WTC11 (cell line): Measurements from ENCODE around the gene HOXA7. TPM values are rescaled to one million over a fixed set of nuclear protein-coding genes. Genes with fewer than 3 reads are reported as not detected.

Experiments
- ATAC-seq: fragments of 200-7000 bp; cut with Tn5 transposase; 2 replicates; pipeline ENCODE4 v1.10.0; 2021; ENCODE audit warnings: mild to moderate bottlenecking, moderate library complexity
- CTCF ChIA-PET: fragments of 300-600 bp; sonication (Branson Sonifier 250); formaldehyde crosslinking; loops from one replicate; lab custom pipeline; 2021; ENCODE audit warnings: antibody characterized with exemption; lab: Charles Lee
- POLR2A ChIA-PET: fragments of 350-600 bp; sonication (Branson Sonifier 250); formaldehyde crosslinking; loops from one replicate; lab custom pipeline; 2021; ENCODE audit warnings: antibody characterized with exemption; lab: Charles Lee
- DNase-seq: peaks from one replicate; pipeline ENCODE4 v3.0.0; 2021; ENCODE audit warnings: low spot score
- H3K27ac Mint-ChIP-seq: 2 replicates; pipeline ENCODE4 v1.8.0; 2021; ENCODE audit warnings: mixed read lengths
- H3K27me3 Mint-ChIP-seq: 2 replicates; pipeline ENCODE4 v1.8.0; 2021; ENCODE audit warnings: low read depth, mild to moderate bottlenecking, moderate library complexity, mixed read lengths
- H3K36me3 Mint-ChIP-seq: 2 replicates; pipeline ENCODE4 v1.8.0; 2021; ENCODE audit warnings: mixed read lengths
- H3K4me1 Mint-ChIP-seq: 2 replicates; pipeline ENCODE4 v1.8.0; 2022; ENCODE audit warnings: mixed read lengths
- H3K4me3 Mint-ChIP-seq: 2 replicates; pipeline ENCODE4 v1.8.0; 2021; ENCODE audit warnings: mild to moderate bottlenecking, moderate library complexity, mixed read lengths
- H3K9me3 Mint-ChIP-seq: 2 replicates; pipeline ENCODE4 v1.8.0; 2021; ENCODE audit warnings: mixed read lengths
- AFF4 ChIP-seq: sonication (generic); formaldehyde crosslinking; IDR thresholded peaks from 2 replicates; pipeline ENCODE4 v1.8.1; 2023; ENCODE audit warnings: mild to moderate bottlenecking, missing genetic modification reagents, borderline replicate concordance
- E2F4 ChIP-seq: sonication (generic); formaldehyde crosslinking; IDR thresholded peaks from 2 replicates; pipeline ENCODE4 v1.8.1; 2022; ENCODE audit warnings: low read depth, mild to moderate bottlenecking, moderate library complexity, missing genetic modification reagents, borderline replicate concordance
- FOXP1 ChIP-seq: sonication (generic); formaldehyde crosslinking; IDR thresholded peaks from 2 replicates; pipeline ENCODE4 v1.8.0; 2022; ENCODE audit warnings: missing genetic modification reagents, mild to moderate bottlenecking, moderate library complexity, borderline replicate concordance
- JAZF1 ChIP-seq: fragments of 250-450 bp; sonication (Bioruptor Pico); IDR thresholded peaks from 2 replicates; pipeline ENCODE4 v1.9.0; 2021; ENCODE audit warnings: moderate library complexity, mild to moderate bottlenecking, inconsistent platforms
- NFATC4 ChIP-seq: fragments of 250-450 bp; sonication (Bioruptor Pico); IDR thresholded peaks from 2 replicates; pipeline ENCODE4 v1.9.0; 2021; ENCODE audit warnings: mild to moderate bottlenecking
- NR1H2 ChIP-seq: sonication (generic); formaldehyde crosslinking; IDR thresholded peaks from 2 replicates; pipeline ENCODE4 v1.9.0; 2021; ENCODE audit warnings: mild to moderate bottlenecking, moderate library complexity, missing genetic modification reagents
- RELA ChIP-seq: sonication (generic); formaldehyde crosslinking; IDR thresholded peaks from 2 replicates; pipeline ENCODE4 v1.8.1; 2022; ENCODE audit warnings: missing genetic modification reagents, mild to moderate bottlenecking, borderline replicate concordance
- SMAD4 ChIP-seq: sonication (generic); formaldehyde crosslinking; IDR thresholded peaks from 2 replicates; pipeline ENCODE4 v1.8.0; 2022; ENCODE audit warnings: mild to moderate bottlenecking, missing genetic modification reagents
- SOX15 ChIP-seq: fragments of 250-450 bp; sonication (Bioruptor Pico); IDR thresholded peaks from 2 replicates; pipeline ENCODE4 v1.9.0; 2021; ENCODE audit warnings: mild to moderate bottlenecking
- SP1 ChIP-seq: sonication (generic); formaldehyde crosslinking; conservative IDR thresholded peaks from 2 replicates; pipeline ENCODE4 v1.8.1; 2022; ENCODE audit warnings: missing genetic modification reagents
- TCF7 ChIP-seq: sonication (generic); formaldehyde crosslinking; IDR thresholded peaks from 2 replicates; pipeline ENCODE4 v1.8.0; 2022; ENCODE audit warnings: mild to moderate bottlenecking, low read depth, missing genetic modification reagents, moderate library complexity
- TEAD1 ChIP-seq: sonication (generic); formaldehyde crosslinking; IDR thresholded peaks from 2 replicates; pipeline ENCODE4 v1.8.0; 2022; ENCODE audit warnings: mild to moderate bottlenecking, missing genetic modification reagents
- ZNF138 ChIP-seq: sonication (generic); formaldehyde crosslinking; conservative IDR thresholded peaks from 2 replicates; pipeline ENCODE4 v1.8.1; 2022; ENCODE audit warnings: mild to moderate bottlenecking, moderate library complexity, missing genetic modification reagents
- ZNF423 ChIP-seq: fragments of 250-450 bp; sonication (Bioruptor Pico); IDR thresholded peaks from 2 replicates; pipeline ENCODE4 v2.1.2; 2022; ENCODE audit warnings: mild to moderate bottlenecking, moderate library complexity
- total RNA-seq: library from RNA; stranded (reverse); gene quantifications from 3 replicates; pipeline ENCODE4 v1.2.3, GENCODE V29; 2021
- TF ChIP-seq, protein P1 (sequence below): sonication (generic); formaldehyde crosslinking; IDR thresholded peaks from 2 replicates; pipeline ENCODE4 v1.8.1; 2022; ENCODE audit warnings: low read depth, missing genetic modification reagents, borderline replicate concordance
- TF ChIP-seq, protein P2 (sequence below): sonication (generic); formaldehyde crosslinking; conservative IDR thresholded peaks from 2 replicates; pipeline ENCODE4 v1.8.1; 2023; ENCODE audit warnings: mild to moderate bottlenecking, low read depth, missing genetic modification reagents, moderate library complexity

The HOXA7 gene
- total RNA-seq, 1 experiment from 2014 or later, result not detected

- TF ChIP-seq JAZF1 (CRISPR knock-in tag), result no peak
- no peak for TF ChIP-seq AFF4 (CRISPR knock-in tag)
- TF ChIP-seq E2F4, result no peak
- TF ChIP-seq ZNF423, result no peak
- no peak for TF ChIP-seq RELA
- TF ChIP-seq TCF7 (CRISPR knock-in tag), result no peak
- TF ChIP-seq SOX15 (CRISPR knock-in tag), result no peak
- no peak for TF ChIP-seq ZNF138 (CRISPR knock-in tag)
- no peak for TF ChIP-seq SP1 (CRISPR knock-in tag)
- TF ChIP-seq NFATC4, result no peak
- TF ChIP-seq, protein P1, sequence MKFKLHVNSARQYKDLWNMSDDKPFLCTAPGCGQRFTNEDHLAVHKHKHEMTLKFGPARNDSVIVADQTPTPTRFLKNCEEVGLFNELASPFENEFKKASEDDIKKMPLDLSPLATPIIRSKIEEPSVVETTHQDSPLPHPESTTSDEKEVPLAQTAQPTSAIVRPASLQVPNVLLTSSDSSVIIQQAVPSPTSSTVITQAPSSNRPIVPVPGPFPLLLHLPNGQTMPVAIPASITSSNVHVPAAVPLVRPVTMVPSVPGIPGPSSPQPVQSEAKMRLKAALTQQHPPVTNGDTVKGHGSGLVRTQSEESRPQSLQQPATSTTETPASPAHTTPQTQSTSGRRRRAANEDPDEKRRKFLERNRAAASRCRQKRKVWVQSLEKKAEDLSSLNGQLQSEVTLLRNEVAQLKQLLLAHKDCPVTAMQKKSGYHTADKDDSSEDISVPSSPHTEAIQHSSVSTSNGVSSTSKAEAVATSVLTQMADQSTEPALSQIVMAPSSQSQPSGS (CRISPR knock-in tag), result no peak
- TF ChIP-seq, protein P2, sequence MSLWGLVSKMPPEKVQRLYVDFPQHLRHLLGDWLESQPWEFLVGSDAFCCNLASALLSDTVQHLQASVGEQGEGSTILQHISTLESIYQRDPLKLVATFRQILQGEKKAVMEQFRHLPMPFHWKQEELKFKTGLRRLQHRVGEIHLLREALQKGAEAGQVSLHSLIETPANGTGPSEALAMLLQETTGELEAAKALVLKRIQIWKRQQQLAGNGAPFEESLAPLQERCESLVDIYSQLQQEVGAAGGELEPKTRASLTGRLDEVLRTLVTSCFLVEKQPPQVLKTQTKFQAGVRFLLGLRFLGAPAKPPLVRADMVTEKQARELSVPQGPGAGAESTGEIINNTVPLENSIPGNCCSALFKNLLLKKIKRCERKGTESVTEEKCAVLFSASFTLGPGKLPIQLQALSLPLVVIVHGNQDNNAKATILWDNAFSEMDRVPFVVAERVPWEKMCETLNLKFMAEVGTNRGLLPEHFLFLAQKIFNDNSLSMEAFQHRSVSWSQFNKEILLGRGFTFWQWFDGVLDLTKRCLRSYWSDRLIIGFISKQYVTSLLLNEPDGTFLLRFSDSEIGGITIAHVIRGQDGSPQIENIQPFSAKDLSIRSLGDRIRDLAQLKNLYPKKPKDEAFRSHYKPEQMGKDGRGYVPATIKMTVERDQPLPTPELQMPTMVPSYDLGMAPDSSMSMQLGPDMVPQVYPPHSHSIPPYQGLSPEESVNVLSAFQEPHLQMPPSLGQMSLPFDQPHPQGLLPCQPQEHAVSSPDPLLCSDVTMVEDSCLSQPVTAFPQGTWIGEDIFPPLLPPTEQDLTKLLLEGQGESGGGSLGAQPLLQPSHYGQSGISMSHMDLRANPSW, result no peak
- TF ChIP-seq NR1H2, result no peak
- no peak for TF ChIP-seq TEAD1 (CRISPR knock-in tag)
- TF ChIP-seq FOXP1 (CRISPR knock-in tag), result no peak
- no peak for TF ChIP-seq SMAD4 (CRISPR knock-in tag)
- TF ChIP-seq, all 79 proteins: peak for 0
- peaks cover 12% of the 10 kb centered on the region for H3K4me1 Mint-ChIP-seq
- H3K27ac Mint-ChIP-seq, result no peak overlapping the region
- peaks cover 96% of the 10 kb centered on the region for H3K27me3 Mint-ChIP-seq
- CTCF ChIA-PET, result interaction anchor here (1.1 to 2.6 kb wide), 3 partner anchors 32 to 51 kb away, joined by 5 to 7 read pairs (median 6); no protein-coding TSS in a partner anchor
- peak overlapping the region; percentile 2; the same call in 1 of the 2 replicates for H3K4me3 Mint-ChIP-seq
- DNase-seq (no peak), ATAC-seq (no peak)
- POLR2A ChIA-PET, result interaction anchor here (0.5 kb wide), 1 partner anchor 278 kb away, joined by 3 read pairs; no protein-coding TSS in a partner anchor
- no peaks in the 10 kb centered on the region; the same call in 1 of the 2 replicates for H3K36me3 Mint-ChIP-seq
- H3K9me3 Mint-ChIP-seq, result no peaks in the 10 kb centered on the region
These were observed 27.4 kb downstream of the HOXA7 start for GRCh38 chr7:27128776-27129728.
